ENCODE data around the gene ACVR1B. TPM values are rescaled to one million over a fixed set of nuclear protein-coding genes. Genes with fewer than 3 reads are reported as not detected.

ACVR1B gene
- total RNA-seq, 1 donor from 2014 or later = 23.6 TPM

DNA sequence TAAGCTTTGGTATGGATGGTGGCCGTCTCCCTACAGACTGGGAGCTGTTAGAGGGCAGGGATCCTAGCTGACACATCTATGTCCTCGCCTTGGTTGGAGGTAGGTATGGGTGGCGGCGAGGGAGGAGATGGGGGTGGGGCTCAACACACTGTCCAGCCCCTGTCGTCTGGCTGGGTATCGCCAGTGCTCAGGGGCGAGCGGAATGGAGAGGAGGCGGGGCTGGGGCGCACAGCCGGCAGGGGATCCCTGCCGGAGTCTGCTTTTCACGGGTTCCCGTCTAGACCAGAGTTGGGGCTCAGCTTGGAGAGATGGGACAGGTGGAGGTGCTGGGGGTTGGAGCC is 71.3 kb downstream of the ACVR1B start:
- intact Hi-C loops (cut with DNase I) = no loop called here
- Histone ChIP-seq H3K27ac (peak overlapping the region; percentile 40), H3K9me3 (no peaks in the 10 kb centered on the region), H3K4me1 (peaks cover 25% of the 10 kb centered on the region), H3K27me3 (no peaks in the 10 kb centered on the region), H3K4me3 (peak overlapping the region; percentile 52 to 64), H3K36me3 (no peaks in the 10 kb centered on the region)
- TF ChIP-seq POLR2A (IDR thresholded peaks at IDR 0.05) = no peak
- TF ChIP-seq, protein P1, sequence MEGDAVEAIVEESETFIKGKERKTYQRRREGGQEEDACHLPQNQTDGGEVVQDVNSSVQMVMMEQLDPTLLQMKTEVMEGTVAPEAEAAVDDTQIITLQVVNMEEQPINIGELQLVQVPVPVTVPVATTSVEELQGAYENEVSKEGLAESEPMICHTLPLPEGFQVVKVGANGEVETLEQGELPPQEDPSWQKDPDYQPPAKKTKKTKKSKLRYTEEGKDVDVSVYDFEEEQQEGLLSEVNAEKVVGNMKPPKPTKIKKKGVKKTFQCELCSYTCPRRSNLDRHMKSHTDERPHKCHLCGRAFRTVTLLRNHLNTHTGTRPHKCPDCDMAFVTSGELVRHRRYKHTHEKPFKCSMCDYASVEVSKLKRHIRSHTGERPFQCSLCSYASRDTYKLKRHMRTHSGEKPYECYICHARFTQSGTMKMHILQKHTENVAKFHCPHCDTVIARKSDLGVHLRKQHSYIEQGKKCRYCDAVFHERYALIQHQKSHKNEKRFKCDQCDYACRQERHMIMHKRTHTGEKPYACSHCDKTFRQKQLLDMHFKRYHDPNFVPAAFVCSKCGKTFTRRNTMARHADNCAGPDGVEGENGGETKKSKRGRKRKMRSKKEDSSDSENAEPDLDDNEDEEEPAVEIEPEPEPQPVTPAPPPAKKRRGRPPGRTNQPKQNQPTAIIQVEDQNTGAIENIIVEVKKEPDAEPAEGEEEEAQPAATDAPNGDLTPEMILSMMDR (IDR thresholded peaks at IDR 0.05) = no peak
- no peak for TF ChIP-seq POLR2AphosphoS5 (IDR thresholded peaks at IDR 0.05; ENCODE audit: insufficient read depth in 1 of 2, low read depth in 1 of 2)
- no peak for DNase-seq (ENCODE audit: extremely low spot score in 2 of 2)

DNA sequence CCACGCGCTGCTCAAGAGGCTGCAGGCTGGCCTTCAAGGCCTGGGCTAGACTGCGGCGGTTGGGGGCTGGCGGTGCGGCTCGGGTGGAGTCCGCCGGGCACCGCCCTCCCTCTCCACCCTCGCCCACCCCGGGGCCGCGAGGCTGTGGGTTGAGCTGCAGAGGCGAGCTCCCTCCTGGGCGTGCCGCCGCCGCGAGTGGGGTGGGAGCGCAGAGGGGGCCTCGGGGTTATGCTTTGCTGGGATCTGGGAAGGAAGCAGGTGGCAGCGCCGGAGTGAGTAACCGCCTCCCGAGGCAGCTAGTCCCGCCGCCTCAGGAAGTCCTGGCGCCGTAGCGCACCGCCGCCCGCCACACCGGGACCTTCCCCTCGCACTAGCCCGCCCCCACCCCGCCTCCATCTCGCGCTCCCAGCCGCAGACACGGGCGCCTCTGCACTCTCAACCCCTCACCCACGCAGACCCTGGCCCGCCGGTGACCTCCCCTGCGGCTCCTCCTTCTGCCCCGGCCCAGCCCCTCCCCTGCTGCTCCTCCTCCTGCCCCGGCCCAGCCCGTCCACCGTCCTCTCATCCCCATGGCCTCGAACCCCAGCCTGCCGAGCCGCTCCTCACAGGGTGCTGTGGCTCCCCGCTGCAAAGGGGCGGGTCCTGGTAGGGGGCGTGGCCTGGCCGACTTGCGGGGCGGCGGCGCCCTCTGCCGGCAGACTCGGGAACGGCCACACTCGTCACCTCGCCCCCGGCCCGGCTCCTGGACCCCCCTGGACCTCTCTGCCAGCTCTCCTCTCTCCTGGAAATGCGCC is 71.9 kb downstream of the ACVR1B start:
- TF ChIP-seq, protein P1 (IDR thresholded peaks at IDR 0.05) = peak; percentile 94 to 99 (median 98)
- TF ChIP-seq POLR2A (IDR thresholded peaks at IDR 0.05) = no peak
- peak in 1 of 2 donors; percentile 53 for TF ChIP-seq POLR2AphosphoS5 (IDR thresholded peaks at IDR 0.05; ENCODE audit: insufficient read depth in 1 of 2, low read depth in 1 of 2)
- no peak for DNase-seq (ENCODE audit: extremely low spot score in 2 of 2)
- Histone ChIP-seq H3K27me3 (no peaks in the 10 kb centered on the region), H3K36me3 (no peaks in the 10 kb centered on the region), H3K4me3 (peak overlapping the region; percentile 52 to 64), H3K27ac (peak overlapping the region; percentile 40), H3K4me1 (peaks cover 25% of the 10 kb centered on the region), H3K9me3 (no peaks in the 10 kb centered on the region)
- intact Hi-C loops (cut with DNase I) = no loop called here

DNA sequence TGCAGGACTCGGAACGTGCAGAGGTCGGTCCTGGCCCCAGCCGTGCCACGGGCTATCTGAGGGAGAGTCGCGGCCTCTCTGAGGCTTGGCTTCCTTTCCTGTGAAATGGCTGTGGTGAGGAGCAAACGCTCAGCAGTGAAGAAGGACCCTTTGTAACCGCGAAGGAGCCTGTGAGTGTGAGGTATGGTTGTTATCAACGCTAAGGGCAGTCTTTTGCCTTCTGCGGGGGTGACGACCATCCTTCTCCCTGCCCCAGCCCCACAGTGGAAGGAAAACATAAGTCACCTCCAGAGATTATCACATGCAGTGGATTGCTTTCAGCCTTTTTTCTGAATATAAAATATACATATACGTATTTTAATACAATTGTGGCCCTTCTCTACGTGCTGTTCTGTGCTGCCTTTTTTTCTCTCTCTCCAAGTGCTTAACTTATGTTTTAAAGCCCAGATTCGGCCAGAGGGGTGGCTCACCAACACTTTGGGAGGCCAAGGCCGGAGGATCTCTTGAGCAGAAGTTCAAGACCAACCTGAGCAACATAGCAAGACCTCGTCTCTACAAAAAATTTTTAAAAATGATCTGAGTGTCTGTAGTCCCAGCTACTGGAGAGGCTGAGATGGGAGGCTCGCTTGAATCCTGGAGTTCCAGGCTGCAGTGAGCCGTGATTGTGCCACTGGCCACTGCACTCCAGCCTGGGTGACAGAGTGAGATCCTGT is 72.6 kb downstream of the ACVR1B start:
- intact Hi-C loops (cut with DNase I) = no loop called here
- no peak for TF ChIP-seq POLR2AphosphoS5 (IDR thresholded peaks at IDR 0.05; ENCODE audit: insufficient read depth in 1 of 2, low read depth in 1 of 2)
- Histone ChIP-seq H3K4me1 (peaks cover 25% of the 10 kb centered on the region), H3K9me3 (no peaks in the 10 kb centered on the region), H3K4me3 (peak overlapping the region; percentile 52 to 64), H3K27me3 (no peaks in the 10 kb centered on the region), H3K27ac (peak overlapping the region; percentile 40), H3K36me3 (no peaks in the 10 kb centered on the region)
- DNase-seq (ENCODE audit: extremely low spot score in 2 of 2) = no peak

DNA sequence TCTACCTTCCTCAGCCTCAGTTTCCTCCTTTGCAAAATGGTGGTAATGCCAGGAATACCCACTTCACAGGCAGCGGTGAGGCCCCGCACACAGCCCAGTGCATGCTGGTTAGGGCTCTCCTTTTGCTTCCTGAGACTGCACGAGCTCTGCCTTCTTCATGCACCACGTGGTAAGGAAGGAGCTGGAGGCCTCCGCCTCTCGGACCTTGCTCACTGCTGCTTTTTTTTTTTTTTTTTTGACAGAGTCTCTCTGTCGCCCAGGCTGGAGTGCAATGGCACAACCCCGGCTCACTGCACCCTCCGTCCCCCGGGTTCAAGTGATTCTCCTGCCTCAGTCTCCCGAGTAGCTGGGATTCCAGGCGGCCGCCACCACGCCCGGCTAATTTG is 73.3 kb downstream of the ACVR1B start:
- TF ChIP-seq POLR2AphosphoS5 (IDR thresholded peaks at IDR 0.05; ENCODE audit: insufficient read depth in 1 of 2, low read depth in 1 of 2) (no peak), POLR2A (IDR thresholded peaks at IDR 0.05) (no peak)
- TF ChIP-seq, protein P1 (IDR thresholded peaks at IDR 0.05) = no peak
- intact Hi-C loops (cut with DNase I) = loop anchor here (5.0 kb wide), 1 partner anchor 57 kb away; no protein-coding TSS in a partner anchor
- Histone ChIP-seq H3K27ac (peak overlapping the region; percentile 84), H3K27me3 (no peaks in the 10 kb centered on the region), H3K36me3 (no peaks in the 10 kb centered on the region), H3K4me1 (peaks cover 25% of the 10 kb centered on the region), H3K4me3 (peak overlapping the region; percentile 21 to 30), H3K9me3 (no peaks in the 10 kb centered on the region)
- no peak for DNase-seq (ENCODE audit: extremely low spot score in 2 of 2)

DNA sequence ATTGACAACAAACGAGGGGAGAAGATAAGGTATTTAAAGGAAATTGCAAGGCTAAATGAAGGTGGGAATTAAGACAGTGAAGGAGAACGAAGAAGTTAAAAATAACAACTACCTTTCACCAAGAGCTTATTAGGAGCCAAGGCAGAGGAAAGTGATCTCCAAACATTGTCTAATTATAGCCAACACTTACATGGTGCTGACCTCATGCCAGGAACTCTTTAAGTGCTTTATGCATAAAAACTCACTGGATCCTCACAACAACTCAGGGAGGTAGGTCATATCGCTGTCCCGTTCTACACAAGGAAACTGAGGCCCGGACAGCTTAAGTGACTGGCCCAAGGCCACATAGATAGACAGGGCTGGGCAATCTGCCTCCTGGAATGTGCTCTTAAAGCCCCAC is 74.8 kb downstream of the ACVR1B start:
- H3K4me3 ChIP-seq = no peak overlapping the region
- TF ChIP-seq POLR2A (IDR thresholded peaks at IDR 0.05) = no peak
- TF ChIP-seq, protein P1 (IDR thresholded peaks at IDR 0.05) = no peak
- peak overlapping the region; percentile 84 for H3K27ac ChIP-seq
- peaks cover 25% of the 10 kb centered on the region for H3K4me1 ChIP-seq
- DNase-seq (ENCODE audit: extremely low spot score in 2 of 2) = no peak
- intact Hi-C loops (cut with DNase I) = loop anchor here (5.0 kb wide), 1 partner anchor 56 kb away; no protein-coding TSS in a partner anchor
- no peaks in the 10 kb centered on the region for H3K36me3 ChIP-seq
- no peaks in the 10 kb centered on the region for H3K9me3 ChIP-seq
- no peaks in the 10 kb centered on the region for H3K27me3 ChIP-seq

All from vagina (tissue), 2 donors.